Measurements from ENCODE around the gene SCAMP3.

The SCAMP3 gene

GRCh38 chr1:155285063-155285462 is 22.9 kb upstream of the SCAMP3 start:
- no peak for DNase-seq

GRCh38 chr1:155284476-155284875 is 22.3 kb upstream of the SCAMP3 start:
- no peak for DNase-seq

DNA sequence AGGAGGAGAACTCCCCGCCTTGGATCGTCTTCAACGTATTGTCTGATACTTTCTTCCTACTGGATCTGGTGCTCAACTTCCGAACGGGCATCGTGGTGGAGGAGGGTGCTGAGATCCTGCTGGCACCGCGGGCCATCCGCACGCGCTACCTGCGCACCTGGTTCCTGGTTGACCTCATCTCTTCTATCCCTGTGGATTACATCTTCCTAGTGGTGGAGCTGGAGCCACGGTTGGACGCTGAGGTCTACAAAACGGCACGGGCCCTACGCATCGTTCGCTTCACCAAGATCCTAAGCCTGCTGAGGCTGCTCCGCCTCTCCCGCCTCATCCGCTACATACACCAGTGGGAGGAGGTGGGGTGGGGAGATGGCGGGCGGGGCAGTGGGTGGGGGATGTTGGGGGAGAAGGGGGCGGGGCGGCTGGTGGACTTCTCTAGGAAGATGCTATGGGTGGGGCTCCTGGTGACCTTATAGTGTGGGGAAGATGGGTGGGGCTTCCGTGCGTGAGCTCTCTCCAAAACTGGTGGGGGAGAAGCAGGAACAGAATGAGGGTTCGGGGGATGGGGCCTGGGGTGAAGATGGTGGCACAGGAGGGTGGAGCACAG is 20.4 kb upstream of the SCAMP3 start:
- no peak for DNase-seq

DNA sequence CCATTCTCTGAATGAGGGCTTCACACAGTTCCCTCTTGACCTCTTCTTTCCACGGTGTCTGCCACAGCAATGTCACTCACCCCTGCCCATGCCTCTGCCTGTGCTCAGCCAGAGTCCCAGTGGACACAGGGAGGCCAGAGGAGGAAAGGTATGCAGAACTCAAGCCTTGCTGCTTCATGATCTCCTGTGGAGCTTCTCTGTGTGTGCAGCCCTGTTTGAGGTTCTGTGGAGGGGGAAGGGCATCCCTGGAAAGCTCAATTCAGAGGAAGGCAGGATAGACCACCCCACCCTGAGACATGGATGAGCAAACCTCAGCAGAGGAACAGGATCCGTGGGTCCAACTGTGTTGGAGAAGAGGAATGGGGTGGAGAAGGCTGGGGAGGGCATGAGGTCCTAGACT is 17.1 kb upstream of the SCAMP3 start:
- DNase-seq = no peak

GRCh38 chr1:155278689-155279160 is 16.6 kb upstream of the SCAMP3 start:
- no peak for DNase-seq

DNA sequence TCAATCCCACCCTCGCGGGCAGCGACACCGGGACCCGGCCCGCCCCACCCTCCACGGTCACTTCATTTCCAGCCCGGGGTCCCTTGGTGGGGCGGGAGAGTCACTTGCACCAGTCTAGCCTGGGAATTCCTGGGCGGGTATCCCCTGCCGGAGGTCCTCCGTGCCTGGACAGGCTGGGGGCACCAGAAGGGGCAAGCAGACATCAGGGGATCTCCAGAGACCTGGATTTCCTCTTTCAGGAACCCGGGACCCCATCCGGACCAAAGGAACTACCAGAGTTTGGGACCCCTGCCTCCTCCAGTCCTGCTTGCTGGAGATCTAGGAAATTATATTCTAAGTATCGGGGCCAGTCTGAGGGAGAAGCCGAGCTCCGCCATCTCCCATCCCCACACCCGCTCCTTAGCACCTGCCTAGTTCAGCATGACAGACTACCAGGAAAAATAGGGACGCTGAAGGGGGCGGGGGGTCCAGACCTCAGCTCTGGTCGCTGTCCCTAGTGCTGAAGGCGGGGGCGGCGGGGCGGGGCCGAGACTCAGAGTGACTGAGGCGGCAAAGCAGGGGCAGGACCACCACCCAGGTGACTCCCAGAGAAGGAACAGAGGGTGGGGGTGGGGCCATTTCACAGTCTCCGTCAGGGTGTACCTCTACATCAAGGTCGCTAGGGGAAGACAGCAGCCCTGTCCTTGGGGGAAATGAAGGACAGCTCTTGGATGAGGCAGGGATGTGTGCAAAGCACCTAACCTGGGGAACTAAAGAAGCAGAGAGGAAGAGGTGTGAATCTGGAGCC is 15.9 kb upstream of the SCAMP3 start:
- DNase-seq = peak; percentile 30

GRCh38 chr1:155277070-155277901 is 15.1 kb upstream of the SCAMP3 start, which contains the start of gene HCN3:
Gene HCN3 (plus strand): TSS chr1:155277463. CDS start chr1:155277591, 128 bp downstream.
- DNase-seq = peak; percentile 95

GRCh38 chr1:155273343-155274245 is 11.4 kb upstream of the SCAMP3 start, which contains the start of gene CLK2:
Gene CLK2 (minus strand): TSS chr1:155273504. CDS start chr1:155270977, 2,527 bp downstream.
- peak; percentile 95 for DNase-seq

DNA sequence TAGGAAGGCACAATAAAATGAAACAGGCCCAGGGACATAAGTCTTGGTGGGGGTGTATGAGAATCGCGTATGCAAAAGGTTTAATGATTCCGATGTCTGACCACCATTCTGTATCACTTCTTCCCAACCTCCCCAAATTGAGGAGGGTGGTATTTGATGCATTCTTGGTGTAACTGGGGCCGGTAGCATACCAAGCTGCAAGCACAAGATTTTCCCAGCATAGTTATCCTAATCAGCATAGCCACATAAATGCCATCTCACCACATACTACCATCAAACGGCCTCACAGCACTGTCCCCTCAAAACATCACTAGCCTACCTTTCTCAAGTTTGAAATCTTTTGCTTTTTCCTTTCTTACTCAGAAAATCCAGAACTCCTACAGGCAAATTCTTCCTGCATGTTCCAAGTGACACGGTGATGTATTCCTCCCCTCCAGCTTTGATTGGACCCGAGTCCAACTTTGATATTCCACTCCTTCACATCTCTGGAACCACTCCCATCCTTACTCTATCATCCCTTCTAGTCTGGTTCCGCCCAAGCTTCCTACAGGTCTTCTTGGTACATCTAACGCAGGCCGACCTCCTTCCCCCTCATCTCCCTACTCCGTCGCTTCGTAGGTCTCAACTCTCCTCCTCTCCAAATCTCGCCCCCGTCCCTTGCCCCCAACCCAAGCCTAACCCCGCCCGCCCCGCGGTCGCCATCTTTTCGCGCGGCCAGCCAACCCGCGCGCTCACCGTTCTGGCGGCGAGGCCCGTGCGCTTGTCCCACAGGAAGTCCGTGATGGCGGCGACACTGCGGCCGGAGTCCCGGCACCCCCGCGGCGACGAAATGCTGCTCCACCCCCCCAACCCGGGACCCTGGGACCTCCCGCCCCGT is 10.5 kb upstream of the SCAMP3 start:
- peak; percentile 59 for DNase-seq

GRCh38 chr1:155269381-155269780 is 7.2 kb upstream of the SCAMP3 start:
- no peak for DNase-seq

DNA sequence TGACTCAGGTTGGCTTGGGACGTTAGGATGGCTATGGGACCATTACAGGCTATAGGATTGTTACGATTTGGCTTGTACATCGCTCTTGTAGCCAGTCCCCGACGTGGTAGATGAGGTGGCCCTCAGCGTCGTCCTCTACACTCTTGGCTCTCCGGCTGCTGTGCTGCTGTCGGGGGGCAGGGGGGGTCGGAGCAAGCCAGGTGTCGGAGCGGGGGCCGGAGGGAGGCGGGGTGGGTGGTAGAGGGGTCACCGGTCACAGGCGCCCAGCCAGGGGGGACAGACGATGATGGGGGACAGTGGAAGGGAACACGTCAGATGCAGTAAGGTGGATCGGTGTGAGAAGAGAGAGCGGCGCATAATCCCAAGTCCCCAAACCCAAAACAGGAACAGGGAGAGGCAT is 6.5 kb upstream of the SCAMP3 start:
- no peak for DNase-seq

GRCh38 chr1:155267373-155267772 is 5.2 kb upstream of the SCAMP3 start:
- DNase-seq = no peak

- no peak for DNase-seq
These were observed 4.4 kb upstream of the SCAMP3 start for GRCh38 chr1:155266553-155266952.

DNA sequence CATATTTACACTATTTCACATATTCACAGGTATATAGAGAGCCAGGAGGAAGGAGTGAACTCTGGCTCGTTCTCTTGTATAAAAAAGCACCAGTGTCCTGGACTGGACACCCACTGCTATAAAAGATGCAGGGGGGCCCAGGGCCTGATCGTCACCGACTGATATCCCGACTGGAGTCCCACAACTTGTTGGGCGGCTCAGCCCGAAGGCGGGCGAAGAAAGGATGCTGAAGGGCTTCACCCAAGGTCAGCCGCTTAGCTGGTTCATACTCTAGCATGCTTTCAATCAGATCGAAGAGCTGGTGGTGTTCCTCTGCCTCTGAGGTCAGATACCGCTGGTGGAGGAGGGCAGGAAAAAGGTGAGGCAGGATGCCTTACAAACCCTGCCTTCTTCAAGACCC is 907 bp upstream of the SCAMP3 start:
- DNase-seq = no peak

GRCh38 chr1:155261493-155261851 is 688 bp downstream of the SCAMP3 start:
- peak; percentile 29 for DNase-seq

DNA sequence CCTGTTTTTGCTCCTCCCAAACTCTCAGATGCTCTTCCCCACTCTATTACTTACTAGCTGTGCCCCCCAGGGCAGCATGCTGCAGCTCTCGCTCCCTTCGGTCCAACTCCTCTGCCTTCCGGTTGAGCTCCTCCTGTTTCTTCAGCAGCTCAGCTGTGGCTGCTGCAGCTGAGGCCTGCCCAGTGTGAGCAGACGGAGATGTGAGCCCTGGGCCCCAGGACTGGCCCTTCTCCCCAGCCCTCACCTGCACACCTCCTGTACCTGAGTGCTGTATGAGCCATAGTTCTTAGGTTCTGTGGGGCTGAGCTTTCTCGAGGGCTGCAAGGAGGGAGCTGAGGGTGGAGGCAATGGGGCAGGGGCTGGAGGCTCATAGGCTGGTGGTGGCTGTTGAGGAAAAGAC is 1.9 kb downstream of the SCAMP3 start:
- DNase-seq = no peak

GRCh38 chr1:155256058-155256852 is 5.9 kb downstream of the SCAMP3 start:
- DNase-seq = no peak

DNA sequence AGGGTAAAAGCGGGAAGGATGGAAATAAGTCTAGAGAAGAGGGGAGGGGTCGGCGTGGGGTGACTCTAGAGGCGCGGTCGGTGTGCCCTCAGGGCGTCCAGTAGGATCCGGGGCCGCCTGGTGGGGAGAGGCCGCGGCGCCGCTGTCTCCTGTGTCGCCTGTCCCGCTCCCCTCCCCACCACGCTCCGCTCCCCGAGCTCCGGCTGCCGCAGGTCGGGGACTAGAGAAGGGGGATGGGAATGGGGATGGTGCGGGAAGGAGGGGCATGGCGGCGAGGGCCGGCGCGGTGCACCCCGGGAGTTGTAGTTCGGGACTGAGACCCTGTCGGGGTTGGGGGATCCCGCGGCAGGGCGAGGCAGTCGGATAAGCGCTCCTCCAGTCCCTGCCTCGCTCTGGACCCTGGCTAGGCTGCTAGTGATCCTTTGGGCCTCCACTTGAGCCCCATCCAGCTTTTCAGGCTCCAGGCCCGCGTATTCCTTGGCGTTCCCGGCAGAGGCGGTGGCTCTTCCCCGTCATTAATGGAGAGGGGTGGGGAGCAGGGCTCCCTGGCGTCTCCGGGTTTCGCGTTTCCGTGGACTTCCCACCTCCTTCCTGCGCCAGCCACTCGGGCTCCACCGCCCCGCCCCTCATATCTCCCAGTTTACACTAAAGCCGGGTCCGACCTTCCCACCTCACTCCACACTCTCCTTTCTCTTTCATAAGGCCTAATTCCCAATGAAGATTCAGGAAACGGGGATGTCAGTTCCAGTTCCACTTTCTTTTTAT is 6.7 kb downstream of the SCAMP3 start, which contains the start of gene ENTREP3:
Gene ENTREP3 (minus strand): TSS at position 241 of the 765 bp plus-strand sequence. CDS start 606 bp downstream, outside the sequence.
- DNase-seq = peak; percentile 87

DNA sequence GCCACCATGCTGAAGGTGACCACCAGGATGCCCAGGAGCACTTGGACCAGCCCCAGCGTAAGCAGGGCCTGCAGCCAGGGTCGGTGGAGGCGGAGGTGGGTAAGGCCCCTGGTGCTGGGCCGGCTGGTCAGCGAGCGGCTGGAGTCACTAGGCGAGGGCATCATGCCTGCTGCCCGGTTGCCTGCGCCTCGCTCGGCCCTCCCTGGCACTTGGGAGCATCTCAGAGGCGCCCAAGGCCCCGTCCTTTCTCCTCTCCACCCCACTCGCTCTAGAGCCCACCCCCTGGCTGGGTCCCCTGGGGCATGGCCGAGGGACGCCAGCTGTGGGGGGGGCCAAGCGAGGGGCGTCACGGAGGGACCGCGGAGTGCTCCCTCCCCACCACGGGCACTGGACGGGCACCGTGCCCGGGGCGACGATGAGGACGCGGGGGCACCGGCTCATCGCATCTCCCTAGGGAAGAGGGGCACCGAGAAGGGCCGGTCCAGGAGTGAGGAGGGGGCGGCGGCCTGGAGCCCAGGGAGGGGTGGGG is 7.4 kb downstream of the SCAMP3 start:
- DNase-seq = peak; percentile 39
